Astrocyte (in vitro differentiated cells and primary cell): ENCODE data around the gene RPA3. TPM values are rescaled to one million over a fixed set of nuclear protein-coding genes. Genes with fewer than 3 reads are reported as not detected.

Experiments used
- DNase-seq: peaks from one replicate; pipeline ENCODE4 v3.0.0-alpha.2; 2010; ENCODE audit warnings: low read depth
- FAIRE-seq: peaks from 2 replicates; lab custom pipeline; 2011; peaks lifted over from hg19 to GRCh38; lab: Jason Lieb, UNC
- H2AFZ ChIP-seq: 2 replicates; pipeline ENCODE4 v1.6.0; 2012; ENCODE audit warnings: low read depth, low read length, inconsistent platforms
- H3K27ac ChIP-seq: 2 replicates; pipeline ENCODE4 v1.5.1; 2011; ENCODE audit warnings: low read depth, low read length, inconsistent platforms
- H3K27me3 ChIP-seq: 2 replicates; pipeline ENCODE4 v1.6.0; 2011; ENCODE audit warnings: low read length, inconsistent platforms; ENCODE audit not compliant: insufficient read depth
- H3K36me3 ChIP-seq: 2 replicates; pipeline ENCODE4 v1.5.1; 2011; ENCODE audit warnings: low read length, inconsistent platforms; ENCODE audit not compliant: insufficient read depth
- H3K4me1 ChIP-seq: 2 replicates; pipeline ENCODE4 v1.5.1; 2011; ENCODE audit warnings: low read length, inconsistent platforms; ENCODE audit not compliant: insufficient read depth
- H3K4me2 ChIP-seq: 2 replicates; pipeline ENCODE4 v1.6.0; 2012; ENCODE audit warnings: low read length, inconsistent platforms
- H3K4me3 ChIP-seq: 2 replicates; pipeline ENCODE4 v1.5.1; 2011; ENCODE audit warnings: low read depth, mild to moderate bottlenecking, low read length, inconsistent platforms; ENCODE audit not compliant: insufficient read depth
- H3K79me2 ChIP-seq: 2 replicates; pipeline ENCODE4 v1.6.0; 2012; ENCODE audit warnings: mild to moderate bottlenecking, low read length, inconsistent platforms; ENCODE audit not compliant: insufficient read depth
- H3K9ac ChIP-seq: 2 replicates; pipeline ENCODE4 v1.6.0; 2012; ENCODE audit warnings: mild to moderate bottlenecking, low read length, inconsistent platforms
- H3K9me3 ChIP-seq: 2 replicates; pipeline ENCODE4 v1.5.1; 2012; ENCODE audit warnings: low read depth, mild to moderate bottlenecking, low read length, inconsistent platforms; ENCODE audit not compliant: insufficient read depth
- H4K20me1 ChIP-seq: 2 replicates; pipeline ENCODE4 v1.6.0; 2012; ENCODE audit warnings: low read length, inconsistent platforms; ENCODE audit not compliant: insufficient read depth
- H3K27ac Mint-ChIP-seq: one replicate; pipeline ENCODE4 v1.8.0; 2021; ENCODE audit warnings: mild to moderate bottlenecking, mixed read lengths; ENCODE audit not compliant: unreplicated experiment
- H3K27me3 Mint-ChIP-seq: one replicate; pipeline ENCODE4 v1.8.0; 2021; ENCODE audit warnings: low read depth, mixed read lengths; ENCODE audit not compliant: unreplicated experiment
- H3K36me3 Mint-ChIP-seq: one replicate; pipeline ENCODE4 v1.8.0; 2021; ENCODE audit warnings: low read depth, mixed read lengths; ENCODE audit not compliant: unreplicated experiment
- H3K4me1 Mint-ChIP-seq: one replicate; pipeline ENCODE4 v1.8.0; 2021; ENCODE audit warnings: low read depth, mixed read lengths; ENCODE audit not compliant: unreplicated experiment
- H3K4me3 Mint-ChIP-seq: one replicate; pipeline ENCODE4 v1.8.0; 2021; ENCODE audit warnings: mild to moderate bottlenecking, moderate library complexity, mixed read lengths; ENCODE audit not compliant: unreplicated experiment
- H3K9me3 Mint-ChIP-seq: one replicate; pipeline ENCODE4 v1.8.0; 2021; ENCODE audit warnings: mild to moderate bottlenecking, mixed read lengths; ENCODE audit not compliant: unreplicated experiment
- EZH2 ChIP-seq: IDR thresholded peaks from 2 replicates; pipeline ENCODE4 v1.6.1; 2012; ENCODE audit warnings: mild to moderate bottlenecking, low read length, inconsistent platforms; ENCODE audit not compliant: insufficient read depth
- total RNA-seq: library from RNA; stranded (reverse); gene quantifications from 2 replicates; pipeline ENCODE4 v1.2.1, GENCODE V29; 2021
- TF ChIP-seq, protein P1 (sequence below): IDR thresholded peaks from 2 replicates; pipeline ENCODE4 v1.5.1; 2011; ENCODE audit warnings: low read depth, mild to moderate bottlenecking, inconsistent platforms, low read length, moderate library complexity; ENCODE audit not compliant: insufficient read depth

Gene RPA3
- total RNA-seq, 1 donor from 2014 or later: 17.7 TPM

DNA sequence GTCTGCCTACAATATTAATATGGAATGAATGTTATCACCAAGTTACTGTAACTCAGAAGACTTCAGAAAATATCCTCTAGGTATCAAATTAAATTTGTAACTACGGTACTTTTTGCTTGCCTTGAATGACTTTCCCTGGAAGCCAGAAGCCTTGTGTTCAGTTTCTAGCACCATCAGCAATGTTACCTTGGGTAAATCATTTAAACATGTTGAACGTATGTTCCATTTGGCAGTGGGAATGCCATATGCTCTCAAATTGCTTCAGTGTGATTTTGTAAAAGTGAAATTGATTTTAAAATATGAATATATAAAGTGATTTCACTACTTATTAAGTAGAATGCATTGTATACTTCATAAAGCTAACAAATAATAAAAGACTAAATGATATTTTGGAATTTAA is 11.2 kb downstream of the RPA3 start:
- H3K27ac Mint-ChIP-seq: peak overlapping the region; percentile 86
- Histone ChIP-seq H3K4me2 (peak overlapping the region; percentile 69), H3K27me3 (no peaks in the 10 kb centered on the region), H3K79me2 (no peaks in the 10 kb centered on the region), H3K4me3 (no peak overlapping the region), H3K27ac (peak overlapping the region; percentile 21), H3K9me3 (no peaks in the 10 kb centered on the region), H3K9ac (no peak overlapping the region), H4K20me1 (no peaks in the 10 kb centered on the region), H2AFZ (no peak overlapping the region), H3K4me1 (peaks cover 12% of the 10 kb centered on the region), H3K36me3 (no peaks in the 10 kb centered on the region)
- H3K4me3 Mint-ChIP-seq: no peak overlapping the region
- DNase-seq (no peak), FAIRE-seq (no peak)
- no peaks in the 10 kb centered on the region for H3K27me3 Mint-ChIP-seq
- H3K36me3 Mint-ChIP-seq: no peaks in the 10 kb centered on the region
- H3K4me1 Mint-ChIP-seq: peaks cover 34% of the 10 kb centered on the region
- no peaks in the 10 kb centered on the region for H3K9me3 Mint-ChIP-seq
- TF ChIP-seq, protein P1, sequence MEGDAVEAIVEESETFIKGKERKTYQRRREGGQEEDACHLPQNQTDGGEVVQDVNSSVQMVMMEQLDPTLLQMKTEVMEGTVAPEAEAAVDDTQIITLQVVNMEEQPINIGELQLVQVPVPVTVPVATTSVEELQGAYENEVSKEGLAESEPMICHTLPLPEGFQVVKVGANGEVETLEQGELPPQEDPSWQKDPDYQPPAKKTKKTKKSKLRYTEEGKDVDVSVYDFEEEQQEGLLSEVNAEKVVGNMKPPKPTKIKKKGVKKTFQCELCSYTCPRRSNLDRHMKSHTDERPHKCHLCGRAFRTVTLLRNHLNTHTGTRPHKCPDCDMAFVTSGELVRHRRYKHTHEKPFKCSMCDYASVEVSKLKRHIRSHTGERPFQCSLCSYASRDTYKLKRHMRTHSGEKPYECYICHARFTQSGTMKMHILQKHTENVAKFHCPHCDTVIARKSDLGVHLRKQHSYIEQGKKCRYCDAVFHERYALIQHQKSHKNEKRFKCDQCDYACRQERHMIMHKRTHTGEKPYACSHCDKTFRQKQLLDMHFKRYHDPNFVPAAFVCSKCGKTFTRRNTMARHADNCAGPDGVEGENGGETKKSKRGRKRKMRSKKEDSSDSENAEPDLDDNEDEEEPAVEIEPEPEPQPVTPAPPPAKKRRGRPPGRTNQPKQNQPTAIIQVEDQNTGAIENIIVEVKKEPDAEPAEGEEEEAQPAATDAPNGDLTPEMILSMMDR: no peak
- no peak for TF ChIP-seq EZH2

DNA sequence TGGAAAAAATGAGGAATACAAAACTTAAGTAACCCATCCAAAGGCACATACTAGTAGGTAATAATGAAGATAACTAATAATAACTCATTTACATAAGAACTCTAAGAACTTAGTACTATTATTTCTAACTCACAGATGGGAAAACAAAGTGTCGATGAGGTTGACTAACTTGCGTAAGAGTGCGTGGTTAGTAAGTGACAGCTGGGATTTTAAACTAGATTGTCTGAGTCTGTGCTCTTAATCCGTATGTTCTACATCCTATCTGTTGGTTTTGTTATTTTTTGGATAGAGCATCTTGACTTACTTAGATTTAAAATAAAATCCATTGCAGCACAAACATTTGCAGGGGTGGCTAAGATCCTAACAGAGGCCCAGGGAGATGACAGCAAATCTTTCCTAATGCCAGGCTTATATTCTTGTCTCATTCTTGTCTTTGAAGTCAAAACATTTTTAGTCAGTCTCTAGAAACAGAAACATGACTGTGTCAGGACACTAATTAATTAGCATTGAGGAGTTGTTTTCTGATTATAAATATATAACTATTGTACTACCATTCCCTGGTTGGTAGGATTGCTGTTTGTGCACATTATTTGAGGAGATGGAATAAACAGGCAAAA is 11.7 kb downstream of the RPA3 start:
- Mint-ChIP-seq H3K4me3 (no peak overlapping the region), H3K36me3 (no peaks in the 10 kb centered on the region), H3K27ac (peak overlapping the region; percentile 86), H3K4me1 (peaks cover 37% of the 10 kb centered on the region), H3K9me3 (no peaks in the 10 kb centered on the region), H3K27me3 (no peaks in the 10 kb centered on the region)
- no peak for TF ChIP-seq EZH2
- TF ChIP-seq, protein P1: no peak
- Histone ChIP-seq H3K36me3 (no peaks in the 10 kb centered on the region), H3K9ac (no peak overlapping the region), H3K4me2 (no peak overlapping the region), H3K27ac (no peak overlapping the region), H2AFZ (no peak overlapping the region), H4K20me1 (no peaks in the 10 kb centered on the region), H3K9me3 (no peaks in the 10 kb centered on the region), H3K27me3 (no peaks in the 10 kb centered on the region), H3K4me3 (no peak overlapping the region), H3K4me1 (peaks cover 12% of the 10 kb centered on the region), H3K79me2 (no peaks in the 10 kb centered on the region)
- FAIRE-seq: peak; percentile 49
- no peak for DNase-seq

DNA sequence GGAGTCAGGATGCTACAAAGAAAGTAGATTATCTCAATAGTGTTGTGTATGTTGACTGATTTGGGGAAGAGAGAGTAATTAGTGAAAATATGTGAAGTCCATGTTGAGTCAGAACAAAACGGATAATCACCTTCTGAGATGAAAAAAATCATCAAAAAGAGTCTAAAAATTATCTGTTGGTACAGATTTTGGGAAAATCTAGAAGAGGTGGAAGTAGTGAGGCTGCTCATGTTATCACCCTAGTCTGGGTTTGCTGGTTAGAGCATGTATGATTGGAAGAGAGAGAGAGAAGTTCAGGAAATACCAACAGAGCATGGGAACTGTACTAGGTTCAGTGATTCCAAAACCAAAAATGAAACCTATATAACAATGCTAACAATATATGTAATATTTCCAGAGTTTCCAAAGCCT is 12.3 kb downstream of the RPA3 start:
- H3K4me1 Mint-ChIP-seq: peaks cover 41% of the 10 kb centered on the region
- H3K4me1 ChIP-seq: peaks cover 12% of the 10 kb centered on the region
- H3K4me3 Mint-ChIP-seq: peak overlapping the region; percentile 66
- H3K4me2 ChIP-seq: no peak overlapping the region
- H2AFZ ChIP-seq: no peak overlapping the region
- no peaks in the 10 kb centered on the region for H3K79me2 ChIP-seq
- H4K20me1 ChIP-seq: no peaks in the 10 kb centered on the region
- no peak overlapping the region for H3K4me3 ChIP-seq
- no peak overlapping the region for H3K27ac ChIP-seq
- H3K9me3 Mint-ChIP-seq: no peaks in the 10 kb centered on the region
- no peaks in the 10 kb centered on the region for H3K27me3 ChIP-seq
- TF ChIP-seq EZH2: no peak
- TF ChIP-seq, protein P1: no peak
- DNase-seq: no peak
- no peak for FAIRE-seq
- no peaks in the 10 kb centered on the region for H3K36me3 ChIP-seq
- H3K27ac Mint-ChIP-seq: peak overlapping the region; percentile 86
- no peak overlapping the region for H3K9ac ChIP-seq
- H3K36me3 Mint-ChIP-seq: no peaks in the 10 kb centered on the region
- no peaks in the 10 kb centered on the region for H3K27me3 Mint-ChIP-seq
- no peaks in the 10 kb centered on the region for H3K9me3 ChIP-seq
